Fibroblast of lung (primary cell): Measurements from ENCODE around the gene PACRG. TPM values are rescaled to one million over a fixed set of nuclear protein-coding genes. Genes with fewer than 3 reads are reported as not detected.

Experiments
- DNase-seq, 2 donors: peaks; one replicate each; pipeline versions ENCODE4 v3.0.0 to v3.0.0-alpha.2; 2010; ENCODE audit warnings: low read depth in 2 of 2
- H2AFZ ChIP-seq: 2 replicates; pipeline ENCODE4 v1.5.1; 2012; ENCODE audit warnings: low read length, control low read depth, inconsistent platforms
- H3K27ac ChIP-seq: 2 replicates; pipeline ENCODE4 v1.5.1; 2011; ENCODE audit warnings: low read length, control low read depth; ENCODE audit not compliant: insufficient read depth
- H3K27me3 ChIP-seq: 2 replicates; pipeline ENCODE4 v1.5.1; 2011; ENCODE audit warnings: mild to moderate bottlenecking, low read length; ENCODE audit not compliant: control insufficient read depth, insufficient read depth
- H3K36me3 ChIP-seq: 2 replicates; pipeline ENCODE4 v1.5.1; 2011; ENCODE audit warnings: low read length; ENCODE audit not compliant: control insufficient read depth, insufficient read depth
- H3K4me1 ChIP-seq: 2 replicates; pipeline ENCODE4 v1.5.1; 2011; ENCODE audit warnings: low read length; ENCODE audit not compliant: control insufficient read depth, insufficient read depth; ENCODE audit errors: extremely low read depth
- H3K4me2 ChIP-seq: 2 replicates; pipeline ENCODE4 v1.5.1; 2011; ENCODE audit warnings: low read length, control low read depth; ENCODE audit not compliant: insufficient read depth; ENCODE audit errors: extremely low read depth
- H3K4me3 ChIP-seq, 4 experiments: fragments of 200-600 bp in 1 of 4; sonication (generic) in 1 of 4; replicated peaks in 1 of 4; 2 replicates each; pipeline ENCODE4 v1.5.1; 2011 to 2016; ENCODE audit warnings: low read length in 4 of 4, low read depth in 3 of 4, mild to moderate bottlenecking in 3 of 4, control low read depth in 2 of 4, inconsistent platforms in 1 of 4, mixed read lengths in 1 of 4; ENCODE audit not compliant: insufficient read depth in 1 of 4; ENCODE audit errors: control extremely low read depth in 1 of 4
- H3K79me2 ChIP-seq: 2 replicates; pipeline ENCODE4 v1.5.1; 2012; ENCODE audit warnings: mild to moderate bottlenecking, low read length, inconsistent platforms; ENCODE audit not compliant: control insufficient read depth, insufficient read depth
- H3K9ac ChIP-seq: 2 replicates; pipeline ENCODE4 v1.5.1; 2011; ENCODE audit warnings: mild to moderate bottlenecking, low read length, control low read depth; ENCODE audit not compliant: insufficient read depth
- H3K9me3 ChIP-seq: 2 replicates; pipeline ENCODE4 v1.5.1; 2012; ENCODE audit warnings: low read depth, low read length; ENCODE audit not compliant: control insufficient read depth, insufficient read depth
- H4K20me1 ChIP-seq: 2 replicates; pipeline ENCODE4 v1.5.1; 2011; ENCODE audit warnings: low read length; ENCODE audit not compliant: control insufficient read depth, insufficient read depth; ENCODE audit errors: extremely low read depth
- EZH2 ChIP-seq: IDR thresholded peaks from 2 replicates; pipeline ENCODE4 v1.5.1; 2012; ENCODE audit warnings: low read length, control low read depth, mild to moderate bottlenecking; ENCODE audit errors: missing control alignments
- polyA plus RNA-seq, 2 donors: library from polyadenylated mRNA; depleted of rRNA in 1 of 2; stranded (reverse) in 1 of 2; unstranded in 1 of 2; fragments of >200 nt; gene quantifications; 2 replicates each; pipeline ENCODE4 v1.2.1, GENCODE V29; 2011 to 2012; ENCODE audit warnings: missing spikeins in 1 of 2
- total RNA-seq: library from RNA; depleted of rRNA; stranded (reverse); fragments of >200 nt; gene quantifications from 2 replicates; pipeline ENCODE4 v1.2.1, GENCODE V29; 2014
- TF ChIP-seq, protein P1 (sequence below), 2 donors: IDR thresholded peaks in 1 of 2; conservative IDR thresholded peaks in 1 of 2; 1 replicate in 1 of 2; 2 replicates in 1 of 2; pipeline ENCODE4 v1.5.1; 2011 to 2012; ENCODE audit warnings: low read length in 2 of 2, control low read depth in 1 of 2, inconsistent platforms in 1 of 2, low read depth in 1 of 2, mild to moderate bottlenecking in 1 of 2

PACRG gene
- total and polyA plus RNA-seq, 2 donors (not counting 1 experiment from before 2014, with no cell fraction given): 0.30 to 0.66 TPM

DNA sequence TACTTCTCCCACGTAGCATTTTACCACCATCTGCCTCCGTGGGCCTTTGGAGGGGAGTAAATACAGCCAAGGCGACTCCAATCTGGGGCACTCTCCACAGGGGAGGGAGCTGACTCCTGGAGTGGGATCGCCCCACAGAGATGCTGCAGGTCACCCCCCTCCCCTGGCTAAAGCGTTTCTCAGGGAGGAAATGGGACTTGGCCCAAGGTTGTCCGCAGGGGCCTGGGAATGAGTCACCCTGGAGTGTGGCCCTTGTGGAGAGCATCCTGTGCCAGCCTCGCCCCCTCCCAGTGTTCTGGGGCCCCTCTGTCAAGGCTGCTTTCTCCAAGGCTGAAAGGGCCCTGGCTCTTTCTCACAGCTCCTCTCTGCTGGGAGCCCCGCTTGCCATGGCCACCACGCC lies 602.2 kb downstream of the PACRG start:
- no peaks in the 10 kb centered on the region for H3K4me1 ChIP-seq
- no peaks in the 10 kb centered on the region for H3K36me3 ChIP-seq
- DNase-seq: peak in 1 of 2 donors; percentile 50
- H3K27me3 ChIP-seq: no peaks in the 10 kb centered on the region
- no peak overlapping the region for H2AFZ ChIP-seq
- H4K20me1 ChIP-seq: no peaks in the 10 kb centered on the region
- H3K4me2 ChIP-seq: no peak overlapping the region
- no peak overlapping the region for H3K4me3 ChIP-seq
- no peaks in the 10 kb centered on the region for H3K9me3 ChIP-seq
- no peak overlapping the region for H3K9ac ChIP-seq
- no peaks in the 10 kb centered on the region for H3K79me2 ChIP-seq
- no peak overlapping the region for H3K27ac ChIP-seq
- no peak for TF ChIP-seq EZH2
- TF ChIP-seq, protein P1, sequence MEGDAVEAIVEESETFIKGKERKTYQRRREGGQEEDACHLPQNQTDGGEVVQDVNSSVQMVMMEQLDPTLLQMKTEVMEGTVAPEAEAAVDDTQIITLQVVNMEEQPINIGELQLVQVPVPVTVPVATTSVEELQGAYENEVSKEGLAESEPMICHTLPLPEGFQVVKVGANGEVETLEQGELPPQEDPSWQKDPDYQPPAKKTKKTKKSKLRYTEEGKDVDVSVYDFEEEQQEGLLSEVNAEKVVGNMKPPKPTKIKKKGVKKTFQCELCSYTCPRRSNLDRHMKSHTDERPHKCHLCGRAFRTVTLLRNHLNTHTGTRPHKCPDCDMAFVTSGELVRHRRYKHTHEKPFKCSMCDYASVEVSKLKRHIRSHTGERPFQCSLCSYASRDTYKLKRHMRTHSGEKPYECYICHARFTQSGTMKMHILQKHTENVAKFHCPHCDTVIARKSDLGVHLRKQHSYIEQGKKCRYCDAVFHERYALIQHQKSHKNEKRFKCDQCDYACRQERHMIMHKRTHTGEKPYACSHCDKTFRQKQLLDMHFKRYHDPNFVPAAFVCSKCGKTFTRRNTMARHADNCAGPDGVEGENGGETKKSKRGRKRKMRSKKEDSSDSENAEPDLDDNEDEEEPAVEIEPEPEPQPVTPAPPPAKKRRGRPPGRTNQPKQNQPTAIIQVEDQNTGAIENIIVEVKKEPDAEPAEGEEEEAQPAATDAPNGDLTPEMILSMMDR (conservative IDR thresholded peaks at IDR 0.05 in 1 of 2, IDR thresholded peaks at IDR 0.05 in 1 of 2; ENCODE audit: low read depth in 1 of 2, low read length in 2 of 2): no peak

DNA sequence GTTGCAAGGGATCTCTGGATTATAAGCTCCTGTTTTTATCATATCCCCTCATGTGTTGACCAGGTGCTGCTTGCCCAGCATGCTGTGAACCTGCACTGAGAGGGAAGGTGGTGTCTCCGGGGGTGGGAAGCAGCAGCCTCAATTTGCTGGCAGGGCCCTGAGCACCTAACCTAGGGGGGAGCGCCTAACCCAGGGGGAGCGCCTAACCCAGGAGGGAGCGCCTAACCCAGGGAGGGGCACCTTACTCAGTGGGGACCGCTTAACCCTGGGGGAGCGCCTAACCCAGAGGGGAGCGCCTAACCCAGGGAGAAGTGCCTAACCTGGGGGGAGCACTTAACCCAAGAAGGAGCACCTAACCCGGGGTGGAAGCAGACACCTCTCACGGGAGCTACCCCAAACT lies 603.5 kb downstream of the PACRG start:
- Histone ChIP-seq H3K9ac (no peak overlapping the region), H3K36me3 (no peaks in the 10 kb centered on the region)
- no peak for DNase-seq

DNA sequence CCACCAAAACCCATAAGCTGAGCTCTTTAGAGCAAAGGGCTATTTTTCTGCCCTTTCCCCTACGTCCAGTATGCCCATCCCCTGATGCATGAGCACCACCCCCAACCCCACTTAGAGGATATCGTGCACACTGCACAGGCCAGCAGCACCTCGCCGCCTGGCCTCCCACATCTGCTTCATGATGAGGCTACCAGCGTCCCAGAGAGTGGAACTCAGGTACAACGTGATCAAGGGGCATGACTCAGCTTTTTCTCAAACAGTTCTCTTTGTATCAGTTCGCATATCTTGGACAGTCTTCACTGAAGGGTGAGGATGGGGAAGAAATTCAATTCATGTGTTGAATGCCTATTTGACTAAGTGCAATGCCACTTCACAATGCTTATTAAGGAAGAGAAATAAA lies 604.8 kb downstream of the PACRG start:
- Histone ChIP-seq H3K4me3 (no peak overlapping the region), H3K27ac (no peak overlapping the region), H3K4me1 (no peaks in the 10 kb centered on the region), H2AFZ (no peak overlapping the region), H4K20me1 (no peaks in the 10 kb centered on the region), H3K27me3 (no peaks in the 10 kb centered on the region), H3K79me2 (no peaks in the 10 kb centered on the region), H3K36me3 (no peaks in the 10 kb centered on the region), H3K9ac (no peak overlapping the region), H3K9me3 (no peaks in the 10 kb centered on the region), H3K4me2 (no peak overlapping the region)
- no peak for DNase-seq
- TF ChIP-seq, protein P1 (conservative IDR thresholded peaks at IDR 0.05 in 1 of 2, IDR thresholded peaks at IDR 0.05 in 1 of 2; ENCODE audit: low read depth in 1 of 2, low read length in 2 of 2): no peak
- no peak for TF ChIP-seq EZH2

More for the DNA sequence above, 603.5 kb downstream of the PACRG start:
- TF ChIP-seq, protein P1 (conservative IDR thresholded peaks at IDR 0.05 in 1 of 2, IDR thresholded peaks at IDR 0.05 in 1 of 2; ENCODE audit: low read depth in 1 of 2, low read length in 2 of 2): no peak
- no peak for TF ChIP-seq EZH2
- H3K4me1 ChIP-seq: no peaks in the 10 kb centered on the region
- H3K9me3 ChIP-seq: no peaks in the 10 kb centered on the region
- no peaks in the 10 kb centered on the region for H3K27me3 ChIP-seq
- no peak overlapping the region for H3K27ac ChIP-seq
- no peaks in the 10 kb centered on the region for H4K20me1 ChIP-seq
- no peak overlapping the region for H3K4me2 ChIP-seq
- no peak overlapping the region for H2AFZ ChIP-seq
- H3K4me3 ChIP-seq: no peak overlapping the region
- no peaks in the 10 kb centered on the region for H3K79me2 ChIP-seq
